ENCODE data around the gene SAMD7.

DNA sequence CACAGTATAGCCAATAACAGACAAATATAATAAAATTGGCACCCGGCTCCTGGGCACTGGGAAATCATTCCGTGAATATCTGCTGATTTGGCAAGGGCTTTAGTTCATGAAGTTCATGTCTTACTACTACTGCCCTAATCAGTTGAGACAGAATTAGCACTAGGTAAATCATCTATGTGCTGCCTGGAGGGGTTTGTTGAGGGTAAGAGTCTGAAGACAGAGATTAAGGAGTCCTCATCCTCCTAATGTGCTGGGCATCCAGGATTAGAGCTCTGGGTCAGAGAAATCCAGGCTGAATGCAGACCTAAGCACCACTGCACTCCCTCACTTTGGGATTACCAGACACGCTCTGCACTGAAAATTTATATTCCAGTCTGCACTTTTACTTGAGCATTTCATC is 2.0 kb downstream of the SAMD7 start:
- TF ChIP-seq, protein P1, sequence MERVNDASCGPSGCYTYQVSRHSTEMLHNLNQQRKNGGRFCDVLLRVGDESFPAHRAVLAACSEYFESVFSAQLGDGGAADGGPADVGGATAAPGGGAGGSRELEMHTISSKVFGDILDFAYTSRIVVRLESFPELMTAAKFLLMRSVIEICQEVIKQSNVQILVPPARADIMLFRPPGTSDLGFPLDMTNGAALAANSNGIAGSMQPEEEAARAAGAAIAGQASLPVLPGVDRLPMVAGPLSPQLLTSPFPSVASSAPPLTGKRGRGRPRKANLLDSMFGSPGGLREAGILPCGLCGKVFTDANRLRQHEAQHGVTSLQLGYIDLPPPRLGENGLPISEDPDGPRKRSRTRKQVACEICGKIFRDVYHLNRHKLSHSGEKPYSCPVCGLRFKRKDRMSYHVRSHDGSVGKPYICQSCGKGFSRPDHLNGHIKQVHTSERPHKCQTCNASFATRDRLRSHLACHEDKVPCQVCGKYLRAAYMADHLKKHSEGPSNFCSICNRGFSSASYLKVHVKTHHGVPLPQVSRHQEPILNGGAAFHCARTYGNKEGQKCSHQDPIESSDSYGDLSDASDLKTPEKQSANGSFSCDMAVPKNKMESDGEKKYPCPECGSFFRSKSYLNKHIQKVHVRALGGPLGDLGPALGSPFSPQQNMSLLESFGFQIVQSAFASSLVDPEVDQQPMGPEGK (CRISPR knock-in tag; IDR thresholded peaks at IDR 0.05; ENCODE audit: borderline replicate concordance): no peak
- TF ChIP-seq FOXJ2 (tag; IDR thresholded peaks at IDR 0.05) (no peak), TEAD4 (IDR thresholded peaks at IDR 0.05; ENCODE audit: low read length) (no peak), TEAD4 (CRISPR knock-in tag; IDR thresholded peaks at IDR 0.05; ENCODE audit: borderline replicate concordance) (no peak)
- TF ChIP-seq, protein P2, sequence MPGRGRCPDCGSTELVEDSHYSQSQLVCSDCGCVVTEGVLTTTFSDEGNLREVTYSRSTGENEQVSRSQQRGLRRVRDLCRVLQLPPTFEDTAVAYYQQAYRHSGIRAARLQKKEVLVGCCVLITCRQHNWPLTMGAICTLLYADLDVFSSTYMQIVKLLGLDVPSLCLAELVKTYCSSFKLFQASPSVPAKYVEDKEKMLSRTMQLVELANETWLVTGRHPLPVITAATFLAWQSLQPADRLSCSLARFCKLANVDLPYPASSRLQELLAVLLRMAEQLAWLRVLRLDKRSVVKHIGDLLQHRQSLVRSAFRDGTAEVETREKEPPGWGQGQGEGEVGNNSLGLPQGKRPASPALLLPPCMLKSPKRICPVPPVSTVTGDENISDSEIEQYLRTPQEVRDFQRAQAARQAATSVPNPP (IDR thresholded peaks at IDR 0.05; ENCODE audit: borderline replicate concordance, insufficient read depth, insufficient read length): no peak

Measured in K562 (cell line).